GM10847 (cell line): ENCODE measurements around the gene ACBD6.

Experiments used
- POLR2A ChIP-seq: IDR thresholded peaks from 2 replicates; pipeline ENCODE4 v1.6.1; 2011; ENCODE audit not compliant: insufficient read length; ENCODE audit errors: extremely low read depth

Gene ACBD6

DNA sequence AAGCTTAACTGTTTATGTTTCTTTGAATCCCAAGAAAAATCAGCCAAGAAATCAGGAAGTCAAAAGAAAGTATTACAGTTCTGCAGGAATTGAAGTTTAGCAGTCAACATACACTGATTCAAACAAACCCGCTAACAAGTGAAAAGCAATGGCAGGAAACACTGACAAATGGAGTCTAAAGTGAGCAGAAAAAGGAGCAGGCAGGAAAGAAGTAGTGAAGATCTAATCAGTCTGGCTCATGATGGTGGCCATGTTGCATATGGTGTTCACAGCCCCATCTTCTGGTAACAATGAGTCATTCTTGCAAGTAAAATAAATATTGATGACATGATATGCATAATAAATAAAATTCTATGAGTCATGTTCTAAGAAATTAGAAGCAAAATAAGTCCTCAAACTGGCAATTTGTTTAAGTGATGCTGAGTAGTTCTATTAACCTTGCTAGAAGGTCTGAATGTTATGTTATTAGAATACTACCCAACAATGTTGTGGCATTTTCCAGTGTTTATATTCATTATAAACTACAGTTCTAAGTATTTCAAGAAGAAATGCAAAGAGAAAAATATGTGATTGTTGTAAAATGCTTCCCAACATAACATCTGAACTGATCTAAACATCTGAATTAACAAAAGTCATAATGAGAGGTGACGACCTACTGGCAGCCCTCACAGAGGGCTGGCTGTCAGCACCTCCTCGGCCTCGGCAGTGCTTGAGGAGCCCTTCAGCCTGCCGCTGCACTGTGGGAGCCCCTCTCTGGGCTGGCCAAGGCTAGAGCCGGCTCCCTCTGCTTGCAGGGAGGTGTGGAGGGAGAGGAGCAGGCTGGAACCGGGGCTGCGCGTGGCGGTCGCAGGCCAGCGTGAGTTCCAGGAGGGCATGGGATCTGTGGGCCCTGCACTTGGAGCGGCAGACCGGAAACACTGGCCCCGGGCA lies 5.7 kb upstream of the ACBD6 start:
- TF ChIP-seq POLR2A: no peak

- TF ChIP-seq POLR2A: no peak
These were observed 3.5 kb upstream of the ACBD6 start for GRCh38 chr1:180505732-180506335.

DNA sequence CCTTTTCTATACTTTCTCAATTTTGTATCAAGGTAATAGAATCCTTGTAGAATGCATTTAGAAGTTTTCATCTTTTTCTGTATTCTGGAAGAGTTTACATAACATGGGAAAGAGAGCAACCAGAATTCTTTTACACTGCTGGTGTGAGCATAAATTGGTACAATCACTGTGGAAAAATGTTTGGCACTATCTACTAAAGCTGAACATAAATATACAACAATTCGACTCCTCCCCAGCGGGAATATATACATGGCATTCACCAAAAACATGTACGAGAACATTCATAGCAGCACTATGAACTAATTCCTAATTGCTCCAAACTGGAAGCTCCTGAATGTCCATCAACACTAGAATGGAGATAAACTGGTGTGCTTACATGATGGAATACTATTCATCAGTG lies 1.8 kb upstream of the ACBD6 start:
- no peak for TF ChIP-seq POLR2A

DNA sequence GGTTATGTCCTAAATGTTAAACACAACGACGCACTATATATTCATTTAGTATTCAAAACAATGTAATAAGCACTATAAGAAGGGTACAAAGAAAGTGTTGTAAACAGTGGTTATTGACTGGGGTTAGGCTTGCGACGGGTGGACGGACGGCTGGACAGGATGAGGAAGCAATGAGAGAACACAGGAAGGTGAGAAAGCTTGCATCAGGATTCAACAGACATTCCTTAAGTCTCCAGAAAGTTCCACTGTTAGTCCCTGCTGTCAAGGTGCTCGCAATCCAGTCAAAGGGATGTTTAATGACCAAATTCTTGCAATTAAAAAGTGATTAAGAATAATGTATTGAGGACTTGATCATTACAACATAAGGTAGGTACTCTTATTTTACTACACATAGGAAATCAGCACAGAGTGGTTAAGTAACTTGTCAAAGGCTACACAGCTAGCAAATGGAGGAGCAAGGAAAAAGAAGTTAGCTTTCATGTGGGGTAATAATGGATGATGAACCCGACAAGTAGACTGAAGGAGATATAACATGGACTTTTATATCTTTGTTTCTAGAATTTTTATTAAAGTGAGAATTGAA lies 994 bp upstream of the ACBD6 start:
- TF ChIP-seq POLR2A: no peak

DNA sequence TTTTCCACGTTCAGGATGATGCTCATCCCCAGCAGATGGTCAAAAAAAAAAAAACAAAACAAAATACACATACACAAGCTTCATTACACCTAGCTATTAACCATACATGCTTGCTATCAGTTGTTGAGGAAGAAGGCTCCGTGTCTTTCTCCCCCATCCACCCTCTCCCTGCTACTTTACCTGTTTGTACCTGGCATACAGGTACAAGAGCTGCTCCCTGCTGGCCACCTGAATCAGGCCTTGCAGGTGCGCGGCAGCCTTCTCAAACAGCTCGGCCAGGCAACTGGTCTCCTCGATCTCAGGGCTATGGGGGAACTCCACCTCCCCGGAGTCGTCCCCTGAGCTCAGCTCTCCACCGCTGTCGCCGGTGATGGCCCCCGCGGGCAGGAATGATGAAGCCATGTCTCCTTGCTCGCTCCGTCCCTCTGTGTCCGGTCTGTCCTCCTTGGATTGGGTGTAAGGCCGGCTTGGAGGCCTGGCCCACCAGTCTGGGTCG lies 464 bp downstream of the ACBD6 start:
- TF ChIP-seq POLR2A: no peak

DNA sequence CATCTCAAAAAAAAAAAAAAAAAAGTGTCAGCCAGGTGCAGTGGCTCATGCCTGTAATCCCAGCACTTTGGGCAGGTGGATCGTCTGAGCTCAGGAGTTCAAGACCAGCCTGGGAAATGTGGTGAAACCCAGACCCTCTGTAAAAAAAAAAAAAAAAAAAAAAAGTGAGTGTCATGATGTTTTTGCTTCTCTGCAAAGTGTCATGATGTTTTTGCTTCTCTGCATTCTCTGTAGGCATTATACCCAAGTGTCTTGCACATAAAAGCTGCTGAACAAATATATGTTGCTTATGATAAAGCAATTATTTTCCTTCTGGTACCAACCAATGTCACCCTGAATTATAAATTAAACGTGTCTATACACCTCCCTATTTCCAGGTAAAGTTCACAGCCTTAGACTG lies 1.7 kb downstream of the ACBD6 start:
- no peak for TF ChIP-seq POLR2A

GRCh38 chr1:180498594-180498993 lies 3.8 kb downstream of the ACBD6 start:
- TF ChIP-seq POLR2A: no peak

- TF ChIP-seq POLR2A: no peak
These were observed 4.6 kb downstream of the ACBD6 start for GRCh38 chr1:180497826-180498225.

DNA sequence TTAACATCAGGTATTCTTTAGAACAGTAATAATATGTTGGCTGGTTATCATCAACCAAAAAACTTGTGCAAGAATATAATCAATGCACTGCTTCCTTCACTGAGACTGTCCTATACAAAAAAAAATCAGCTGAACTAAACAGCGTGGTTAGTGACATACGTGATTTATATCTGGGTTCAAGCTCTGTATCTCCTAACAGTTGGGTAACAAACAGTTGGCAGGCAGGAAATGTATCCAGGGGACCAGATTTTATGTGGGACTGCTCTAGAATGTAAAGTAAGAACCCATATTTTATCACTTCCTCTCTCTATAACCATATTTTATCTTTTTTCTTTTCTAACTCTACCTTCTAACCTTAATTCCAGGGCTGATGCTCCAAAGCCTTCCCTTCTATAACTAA lies 8.0 kb downstream of the ACBD6 start:
- no peak for TF ChIP-seq POLR2A

DNA sequence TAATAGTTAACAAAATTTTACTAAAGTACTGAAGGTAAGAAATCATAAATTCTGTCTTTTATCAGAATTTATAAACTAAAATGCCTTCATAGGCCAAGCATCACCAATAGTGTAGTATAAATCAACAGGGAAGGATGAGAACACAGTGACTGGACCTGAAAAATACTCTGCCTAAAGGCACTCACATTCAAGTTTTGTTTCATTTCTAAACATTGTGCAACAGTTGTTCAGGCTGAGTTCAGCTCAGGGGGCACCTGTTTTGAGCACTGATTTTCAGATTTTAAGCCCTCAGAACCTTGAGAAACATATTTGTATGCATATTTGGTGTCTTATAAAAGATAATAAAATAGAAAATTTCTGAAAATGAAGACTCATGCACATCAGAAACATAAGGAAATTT lies 12.4 kb downstream of the ACBD6 start:
- no peak for TF ChIP-seq POLR2A

GRCh38 chr1:180489313-180489712 lies 13.1 kb downstream of the ACBD6 start:
- TF ChIP-seq POLR2A: no peak

GRCh38 chr1:180488661-180489060 lies 13.7 kb downstream of the ACBD6 start:
- TF ChIP-seq POLR2A: no peak

DNA sequence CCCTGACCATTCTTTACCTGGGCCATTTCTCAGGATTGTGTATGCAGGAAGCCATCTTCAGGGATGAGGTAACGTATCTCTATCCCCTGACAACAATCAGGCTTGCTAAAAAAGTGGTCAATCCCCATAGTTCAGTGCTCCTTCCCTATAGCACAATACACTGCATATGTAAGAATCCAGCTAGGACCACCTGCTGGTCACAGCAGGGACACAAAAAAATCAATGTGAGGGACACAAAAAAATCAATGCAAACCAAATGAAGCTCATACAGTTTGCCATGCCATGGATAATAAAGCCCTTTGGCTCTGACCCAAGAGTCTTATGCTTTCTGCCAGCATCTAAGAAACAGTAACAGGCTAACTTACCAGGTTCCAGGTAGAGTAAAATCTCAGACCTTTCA lies 16.3 kb downstream of the ACBD6 start:
- no peak for TF ChIP-seq POLR2A

GRCh38 chr1:180484490-180484889 lies 17.9 kb downstream of the ACBD6 start:
- TF ChIP-seq POLR2A: no peak

- TF ChIP-seq POLR2A: no peak
These were observed 19.7 kb downstream of the ACBD6 start for GRCh38 chr1:180482425-180483275.

- TF ChIP-seq POLR2A: no peak
These were observed 32.3 kb downstream of the ACBD6 start for GRCh38 chr1:180470031-180470430.

DNA sequence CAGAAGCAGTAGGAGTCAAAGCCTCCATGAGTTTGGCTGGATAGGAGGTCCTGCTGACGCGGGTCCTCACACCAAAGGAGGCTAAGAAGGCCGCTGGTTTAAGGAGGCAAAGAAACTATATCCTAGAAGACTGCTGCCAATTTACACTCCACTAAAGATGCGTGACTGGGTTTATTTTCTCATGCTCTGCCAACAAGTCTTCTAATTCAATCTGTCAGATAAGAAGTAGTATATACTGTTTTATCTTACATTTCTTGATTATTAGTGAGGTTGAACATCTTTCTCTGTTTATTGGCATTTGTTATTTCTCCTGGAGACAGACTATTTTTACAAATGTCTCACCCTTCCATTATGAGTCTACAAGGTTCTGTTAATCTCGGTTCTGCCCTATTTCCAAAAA lies 34.1 kb downstream of the ACBD6 start:
- TF ChIP-seq POLR2A: no peak
